HG03095 (cell line): ENCODE results near the gene KIF5A.
"Not testable (repeated sequence)": the region's sequence is repeated elsewhere in the genome, so short reads cannot be mapped to it uniquely, and the experiment has no call there.

Experiments used
- ATAC-seq: cut with Tn5 transposase; IDR thresholded peaks from one replicate; pipeline ENCODE4 v1.9.1; 2021; ENCODE audit warnings: moderate library complexity; ENCODE audit not compliant: unreplicated experiment

KIF5A gene

GRCh38 chr12:57617942-57618341, 68.1 kb downstream of the KIF5A start:
- ATAC-seq = no peak

GRCh38 chr12:57618431-57618830, 68.6 kb downstream of the KIF5A start:
- not testable (repeated sequence) for ATAC-seq

- ATAC-seq = no peak
Observed at GRCh38 chr12:57618966-57619433, 69.2 kb downstream of the KIF5A start.

- ATAC-seq = no peak
Observed at GRCh38 chr12:57619434-57620244, 69.8 kb downstream of the KIF5A start.

DNA sequence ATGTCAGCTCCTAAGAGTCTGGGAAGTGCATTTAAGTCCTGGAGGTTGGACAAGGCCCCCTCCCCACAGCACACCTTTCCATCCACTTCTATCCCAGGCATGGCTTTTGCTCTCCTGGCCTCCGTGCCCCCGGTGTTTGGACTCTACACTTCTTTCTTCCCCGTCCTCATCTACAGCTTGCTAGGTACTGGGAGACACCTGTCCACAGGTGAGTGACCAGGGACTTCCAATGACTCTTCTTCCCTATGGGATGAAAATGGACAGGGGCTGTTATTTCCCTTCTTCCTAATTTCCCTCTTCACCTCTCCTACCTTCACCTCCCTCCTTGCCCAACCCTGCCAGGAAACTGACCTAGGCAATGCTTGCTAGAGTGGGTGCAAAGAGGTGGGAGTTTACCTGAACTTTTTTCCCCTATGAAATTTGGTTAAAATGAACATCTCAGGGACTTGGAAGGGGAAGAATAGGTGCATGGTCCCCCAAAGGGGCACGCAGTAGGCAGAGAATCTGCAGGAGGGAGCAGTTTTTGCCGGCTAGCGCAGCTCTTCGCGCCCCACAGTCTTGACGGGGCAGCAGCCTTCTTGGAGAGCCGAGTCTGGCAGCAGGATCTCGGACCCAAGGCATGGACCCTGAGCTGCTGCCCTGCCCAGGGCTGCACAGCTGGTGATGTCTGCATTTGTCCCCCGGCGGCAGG, 70.5 kb downstream of the KIF5A start:
- ATAC-seq = no peak

DNA sequence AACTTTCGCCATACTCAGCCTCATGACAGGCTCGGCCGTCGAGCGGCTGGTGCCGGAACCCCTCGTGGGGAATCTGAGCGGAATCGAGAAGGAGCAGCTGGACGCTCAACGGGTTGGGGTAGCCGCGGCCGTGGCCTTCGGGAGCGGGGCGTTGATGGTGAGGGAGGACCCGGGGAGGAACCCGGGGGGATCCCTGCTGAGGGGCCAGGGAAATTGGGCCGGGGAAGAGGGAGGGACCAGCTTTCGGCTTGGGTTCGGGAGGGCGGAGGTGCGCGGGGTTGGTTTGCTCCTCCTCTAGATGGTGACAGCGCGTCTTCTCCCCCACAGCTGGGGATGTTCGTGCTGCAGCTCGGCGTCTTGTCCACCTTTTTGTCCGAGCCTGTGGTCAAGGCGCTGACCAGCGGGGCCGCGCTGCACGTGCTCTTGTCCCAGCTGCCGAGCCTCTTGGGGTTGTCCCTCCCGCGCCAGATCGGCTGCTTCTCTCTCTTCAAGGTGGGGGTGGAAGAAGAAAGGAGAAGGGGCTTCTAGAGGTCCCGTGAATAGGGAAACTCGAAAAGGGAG, 71.2 kb downstream of the KIF5A start:
- no peak for ATAC-seq

- no peak for ATAC-seq
Observed at GRCh38 chr12:57621497-57622292, 71.9 kb downstream of the KIF5A start.

GRCh38 chr12:57622293-57623245, 72.7 kb downstream of the KIF5A start:
- no peak for ATAC-seq

- ATAC-seq = no peak
Observed at GRCh38 chr12:57623385-57623784, 73.5 kb downstream of the KIF5A start.

GRCh38 chr12:57623811-57624390, 74.1 kb downstream of the KIF5A start:
- no peak for ATAC-seq

DNA sequence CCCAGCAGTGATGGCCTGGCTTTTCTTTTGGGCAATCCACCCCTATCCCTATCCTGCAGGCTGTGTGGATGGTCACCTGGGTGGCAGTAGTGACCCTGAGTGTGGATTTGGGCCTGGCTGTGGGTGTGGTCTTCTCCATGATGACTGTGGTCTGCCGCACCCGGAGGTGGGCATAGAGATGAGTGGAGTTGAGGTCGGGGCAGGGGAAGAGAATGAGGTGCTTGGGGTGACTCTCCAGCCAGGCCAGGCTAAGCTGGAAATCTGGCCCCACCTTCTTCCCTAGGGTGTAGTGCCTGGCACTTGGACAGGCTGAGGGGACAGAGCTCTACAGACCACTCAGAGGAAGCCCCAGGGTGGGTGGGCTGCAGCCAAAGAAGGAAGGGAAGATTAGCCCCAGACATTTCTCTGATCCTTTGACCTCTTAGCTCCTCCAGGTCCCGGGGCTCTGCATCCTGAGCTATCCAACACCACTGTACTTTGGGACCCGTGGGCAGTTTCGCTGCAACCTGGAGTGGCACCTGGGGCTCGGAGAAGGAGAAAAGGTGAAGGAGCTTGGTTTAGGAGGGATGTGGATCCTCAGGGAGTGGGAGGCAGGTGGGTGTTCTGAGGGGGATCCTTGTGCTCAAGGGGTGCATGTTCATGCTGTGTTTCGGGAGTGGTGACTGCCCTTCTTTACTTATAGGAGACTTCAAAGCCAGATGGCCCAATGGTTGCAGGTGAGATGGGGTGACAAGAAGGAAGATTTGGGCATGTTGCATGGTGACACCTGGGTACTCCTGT, 74.8 kb downstream of the KIF5A start:
- no peak for ATAC-seq

DNA sequence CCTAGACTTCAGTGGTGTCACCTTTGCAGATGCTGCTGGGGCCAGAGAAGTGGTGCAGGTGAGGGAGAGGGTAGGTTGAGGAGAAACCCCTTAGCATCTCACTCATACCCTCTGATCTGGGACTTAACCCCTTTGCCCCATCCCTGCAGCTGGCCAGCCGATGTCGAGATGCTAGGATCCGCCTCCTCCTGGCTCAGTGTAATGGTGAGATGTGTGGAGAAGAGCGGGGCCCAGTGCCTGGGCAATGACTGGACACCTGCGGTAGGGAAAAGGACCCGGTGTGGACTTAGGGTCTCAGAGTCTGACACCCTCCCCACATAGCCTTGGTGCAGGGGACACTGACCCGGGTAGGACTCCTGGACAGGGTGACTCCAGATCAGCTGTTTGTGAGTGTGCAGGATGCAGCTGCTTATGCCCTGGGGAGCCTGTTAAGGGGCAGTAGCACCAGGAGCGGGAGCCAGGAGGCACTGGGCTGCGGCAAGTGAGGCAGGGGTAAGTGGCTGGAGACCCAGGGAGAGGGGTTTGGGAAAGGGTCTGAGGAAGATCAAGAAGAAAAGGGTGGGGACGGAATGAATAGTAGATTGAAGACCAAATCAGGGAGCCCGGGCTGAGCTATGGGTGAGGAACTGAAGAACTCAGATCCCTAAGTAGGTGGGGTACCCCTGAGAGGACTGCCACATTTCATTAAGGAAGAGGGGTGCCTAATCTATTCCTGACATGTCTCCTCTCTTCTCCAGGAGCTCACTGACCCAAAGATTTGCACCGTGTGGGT, 75.6 kb downstream of the KIF5A start:
- no peak for ATAC-seq

DNA sequence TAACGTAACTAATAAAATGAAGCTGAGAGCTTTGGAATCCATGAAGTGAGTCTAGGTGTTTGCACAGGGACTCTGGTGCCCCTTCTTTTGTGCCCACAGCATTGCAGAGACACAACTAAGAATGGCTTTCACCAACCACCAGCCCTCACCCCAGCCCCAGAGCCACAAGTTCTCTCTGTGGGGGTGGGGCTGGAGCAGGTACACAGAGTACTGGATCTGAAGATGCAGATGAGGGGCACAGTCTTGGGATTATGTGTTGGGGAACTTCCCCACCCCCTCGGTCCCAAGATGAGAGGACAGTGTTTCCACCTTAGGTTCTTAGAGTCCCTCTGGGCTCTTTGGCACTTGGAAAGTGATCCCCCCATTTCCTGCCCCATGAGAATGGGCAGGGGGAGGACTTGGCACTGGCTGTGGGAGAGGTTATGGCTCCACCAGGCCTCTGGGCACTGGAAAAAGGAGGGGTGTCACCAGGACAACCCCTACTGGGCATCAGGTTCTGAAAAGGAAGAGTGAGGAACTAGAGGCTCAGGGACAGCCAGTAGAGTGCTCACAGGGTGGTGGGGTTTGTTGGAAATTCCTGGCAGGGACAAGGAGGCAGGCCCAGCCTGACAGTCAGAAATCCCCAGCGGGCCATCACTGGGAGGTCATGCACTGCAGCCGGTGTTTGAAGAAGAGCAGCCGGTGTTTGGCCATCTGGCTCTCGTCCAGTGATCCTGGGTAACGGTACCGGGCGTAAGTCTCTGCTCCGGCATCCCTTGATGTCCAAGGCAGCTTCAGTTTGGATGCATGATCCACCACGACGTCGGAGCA, 76.5 kb downstream of the KIF5A start:
- ATAC-seq = no peak

GRCh38 chr12:57626921-57627445, 77.1 kb downstream of the KIF5A start:
- ATAC-seq = no peak

GRCh38 chr12:57627501-57628279, 77.8 kb downstream of the KIF5A start:
- ATAC-seq = no peak
